Neural cell (in vitro differentiated cells): ENCODE measurements around the gene DLK2. TPM values are rescaled to one million over a fixed set of nuclear protein-coding genes. Genes with fewer than 3 reads are reported as not detected.
A peak's percentile ranks its signal among the peaks of the same experiment; 100 is the strongest.

Experiments used
- H2AFZ ChIP-seq: fragments of 200-600, 300-800 bp; sonication (generic), shearing (Covaris generic); 2 replicates; pipeline ENCODE4 v1.6.0; 2014; ENCODE audit warnings: low read depth, mild to moderate bottlenecking, antibody characterized with exemption, low read length, moderate library complexity
- H3F3A ChIP-seq: fragments of 200-600 bp; shearing (Covaris generic); 2 replicates; pipeline ENCODE4 v1.6.1; 2016; ENCODE audit warnings: mild to moderate bottlenecking, moderate library complexity, mixed read lengths, antibody characterized with exemption, low read length; ENCODE audit not compliant: insufficient read depth, poor library complexity, severe bottlenecking
- H3K27ac ChIP-seq: fragments of 200-600, 300-800 bp; sonication (generic), shearing (Covaris generic); 2 replicates; pipeline ENCODE4 v1.5.1; 2014; ENCODE audit warnings: mild to moderate bottlenecking, low read length, moderate library complexity
- H3K27me3 ChIP-seq: fragments of 300-800, 200-600 bp; sonication (generic), shearing (Covaris generic); 2 replicates; pipeline ENCODE4 v1.6.0; 2014; ENCODE audit warnings: mild to moderate bottlenecking, low read depth, low read length, moderate library complexity; ENCODE audit not compliant: insufficient read depth
- H3K36me3 ChIP-seq: fragments of 300-800, 200-600 bp; sonication (generic), shearing (Covaris generic); 2 replicates; pipeline ENCODE4 v1.5.1; 2014; ENCODE audit warnings: mild to moderate bottlenecking, antibody characterized with exemption, low read length, moderate library complexity; ENCODE audit not compliant: insufficient read depth
- H3K4me2 ChIP-seq: fragments of 300-800, 200-600 bp; sonication (generic), shearing (Covaris generic); 2 replicates; pipeline ENCODE4 v1.6.0; 2014; ENCODE audit warnings: mild to moderate bottlenecking, low read length
- H3K4me3 ChIP-seq: fragments of 300-800, 200-600 bp; sonication (generic), shearing (Covaris generic); 2 replicates; pipeline ENCODE4 v1.5.1; 2014; ENCODE audit warnings: mild to moderate bottlenecking, low read length, moderate library complexity
- H3K79me2 ChIP-seq: fragments of 200-600 bp; shearing (Covaris generic); replicated peaks from 2 replicates; pipeline ENCODE4 v1.6.0; 2014; ENCODE audit warnings: mild to moderate bottlenecking, low read length, moderate library complexity; ENCODE audit not compliant: insufficient read depth
- H3K9ac ChIP-seq: fragments of 300-800, 200-600 bp; sonication (generic), shearing (Covaris generic); 2 replicates; pipeline ENCODE4 v1.6.1; 2016; ENCODE audit warnings: mild to moderate bottlenecking, low read length, mixed read lengths
- H3K9me2 ChIP-seq: fragments of 200-600 bp; shearing (Covaris generic); 2 replicates; pipeline ENCODE4 v1.6.1; 2016; ENCODE audit warnings: mild to moderate bottlenecking, low read length, mixed read lengths; ENCODE audit not compliant: insufficient read depth
- H3K9me3 ChIP-seq: fragments of 200-600, 300-800 bp; sonication (generic), shearing (Covaris generic); 2 replicates; pipeline ENCODE4 v1.6.1; 2016; ENCODE audit warnings: mild to moderate bottlenecking, mixed run types, low read length, moderate library complexity, mixed read lengths
- H4K20me1 ChIP-seq: fragments of 200-600 bp; shearing (Covaris generic); 2 replicates; pipeline ENCODE4 v1.6.1; 2016; ENCODE audit warnings: mild to moderate bottlenecking, mixed run types; ENCODE audit not compliant: insufficient read depth
- EP300 ChIP-seq: fragments of 450-650 bp; conservative IDR thresholded peaks from 2 replicates; pipeline ENCODE4 v1.6.1; 2014; ENCODE audit warnings: antibody characterized with exemption, mild to moderate bottlenecking, moderate library complexity; ENCODE audit not compliant: poor library complexity, severe bottlenecking
- EZH2 ChIP-seq: fragments of 200-600, 300-800 bp; shearing (Covaris generic), sonication (generic); IDR thresholded peaks from 2 replicates; pipeline ENCODE4 v1.6.1; 2014; ENCODE audit warnings: antibody characterized with exemption, low read length, borderline replicate concordance, mild to moderate bottlenecking; ENCODE audit not compliant: insufficient read depth, poor library complexity, severe bottlenecking
- MXI1 ChIP-seq: fragments of 450-650 bp; conservative IDR thresholded peaks from 2 replicates; pipeline ENCODE4 v1.6.1; 2014; ENCODE audit warnings: antibody characterized with exemption, mild to moderate bottlenecking; ENCODE audit not compliant: poor library complexity, severe bottlenecking
- POLR2AphosphoS5 ChIP-seq: IDR thresholded peaks from 2 replicates; pipeline ENCODE4 v1.6.1; 2012
- RAD21 ChIP-seq: fragments of 450-650 bp; conservative IDR thresholded peaks from 2 replicates; pipeline ENCODE4 v1.6.1; 2014; ENCODE audit warnings: antibody characterized with exemption, mild to moderate bottlenecking, moderate library complexity
- SMC3 ChIP-seq: fragments of 450-650 bp; conservative IDR thresholded peaks from 2 replicates; pipeline ENCODE4 v1.6.1; 2014; ENCODE audit warnings: antibody characterized with exemption, mild to moderate bottlenecking, moderate library complexity; ENCODE audit not compliant: poor library complexity
- TAF1 ChIP-seq: IDR thresholded peaks from 2 replicates; pipeline ENCODE4 v1.6.1; 2012; ENCODE audit warnings: low read depth
- polyA plus RNA-seq: library from polyadenylated mRNA; depleted of rRNA; stranded (reverse); fragments of >200 nt; gene quantifications from 2 replicates; pipeline ENCODE4 v1.2.3, GENCODE V29; 2014
- TF ChIP-seq, protein P1 (sequence below): fragments of 450-650 bp; IDR thresholded peaks from 2 replicates; pipeline ENCODE4 v1.5.1; 2014; ENCODE audit warnings: antibody characterized with exemption, mild to moderate bottlenecking, moderate library complexity; ENCODE audit not compliant: poor library complexity, severe bottlenecking
- TF ChIP-seq, protein P2 (sequence below): IDR thresholded peaks from 2 replicates; pipeline ENCODE4 v1.6.1; 2012; ENCODE audit warnings: borderline replicate concordance

Gene DLK2
- polyA plus RNA-seq, 1 donor from 2014 or later, result 19.8 TPM

DNA sequence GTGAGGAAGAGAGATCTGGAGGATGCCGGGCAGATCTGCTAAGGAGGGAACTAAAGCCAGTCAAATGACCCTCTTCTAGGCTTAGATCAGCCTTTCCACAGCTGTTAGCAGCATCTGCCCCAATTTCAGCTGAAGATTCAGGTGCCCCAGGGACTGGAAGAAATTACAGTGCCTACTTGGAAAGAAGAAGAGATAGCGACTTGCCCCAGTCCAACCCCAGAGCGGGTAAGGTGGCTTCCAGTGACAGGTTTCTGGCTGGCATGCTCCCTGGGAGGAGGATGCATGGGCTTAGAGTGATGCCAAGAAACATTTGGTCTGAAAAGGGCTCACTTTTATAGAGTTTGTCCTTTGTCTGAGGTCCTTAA is 22.6 kb upstream of the DLK2 start:
- H3K27ac ChIP-seq, result peak overlapping the region; percentile 77
- no peaks in the 10 kb centered on the region for H3K36me3 ChIP-seq
- H3K9ac ChIP-seq, result peak overlapping the region; percentile 73
- peaks cover 30% of the 10 kb centered on the region for H3K79me2 ChIP-seq
- H2AFZ ChIP-seq, result peak overlapping the region; percentile 87
- H3K4me2 ChIP-seq, result peak overlapping the region; percentile 99
- H3F3A ChIP-seq, result no peaks in the 10 kb centered on the region
- no peaks in the 10 kb centered on the region for H3K9me3 ChIP-seq
- H3K9me2 ChIP-seq, result no peaks in the 10 kb centered on the region
- TF ChIP-seq, protein P1, sequence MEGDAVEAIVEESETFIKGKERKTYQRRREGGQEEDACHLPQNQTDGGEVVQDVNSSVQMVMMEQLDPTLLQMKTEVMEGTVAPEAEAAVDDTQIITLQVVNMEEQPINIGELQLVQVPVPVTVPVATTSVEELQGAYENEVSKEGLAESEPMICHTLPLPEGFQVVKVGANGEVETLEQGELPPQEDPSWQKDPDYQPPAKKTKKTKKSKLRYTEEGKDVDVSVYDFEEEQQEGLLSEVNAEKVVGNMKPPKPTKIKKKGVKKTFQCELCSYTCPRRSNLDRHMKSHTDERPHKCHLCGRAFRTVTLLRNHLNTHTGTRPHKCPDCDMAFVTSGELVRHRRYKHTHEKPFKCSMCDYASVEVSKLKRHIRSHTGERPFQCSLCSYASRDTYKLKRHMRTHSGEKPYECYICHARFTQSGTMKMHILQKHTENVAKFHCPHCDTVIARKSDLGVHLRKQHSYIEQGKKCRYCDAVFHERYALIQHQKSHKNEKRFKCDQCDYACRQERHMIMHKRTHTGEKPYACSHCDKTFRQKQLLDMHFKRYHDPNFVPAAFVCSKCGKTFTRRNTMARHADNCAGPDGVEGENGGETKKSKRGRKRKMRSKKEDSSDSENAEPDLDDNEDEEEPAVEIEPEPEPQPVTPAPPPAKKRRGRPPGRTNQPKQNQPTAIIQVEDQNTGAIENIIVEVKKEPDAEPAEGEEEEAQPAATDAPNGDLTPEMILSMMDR, result no peak
- TF ChIP-seq MXI1 (no peak), POLR2AphosphoS5 (no peak), RAD21 (no peak), TAF1 (no peak), SMC3 (no peak), EZH2 (no peak), EP300 (no peak)
- TF ChIP-seq, protein P2, sequence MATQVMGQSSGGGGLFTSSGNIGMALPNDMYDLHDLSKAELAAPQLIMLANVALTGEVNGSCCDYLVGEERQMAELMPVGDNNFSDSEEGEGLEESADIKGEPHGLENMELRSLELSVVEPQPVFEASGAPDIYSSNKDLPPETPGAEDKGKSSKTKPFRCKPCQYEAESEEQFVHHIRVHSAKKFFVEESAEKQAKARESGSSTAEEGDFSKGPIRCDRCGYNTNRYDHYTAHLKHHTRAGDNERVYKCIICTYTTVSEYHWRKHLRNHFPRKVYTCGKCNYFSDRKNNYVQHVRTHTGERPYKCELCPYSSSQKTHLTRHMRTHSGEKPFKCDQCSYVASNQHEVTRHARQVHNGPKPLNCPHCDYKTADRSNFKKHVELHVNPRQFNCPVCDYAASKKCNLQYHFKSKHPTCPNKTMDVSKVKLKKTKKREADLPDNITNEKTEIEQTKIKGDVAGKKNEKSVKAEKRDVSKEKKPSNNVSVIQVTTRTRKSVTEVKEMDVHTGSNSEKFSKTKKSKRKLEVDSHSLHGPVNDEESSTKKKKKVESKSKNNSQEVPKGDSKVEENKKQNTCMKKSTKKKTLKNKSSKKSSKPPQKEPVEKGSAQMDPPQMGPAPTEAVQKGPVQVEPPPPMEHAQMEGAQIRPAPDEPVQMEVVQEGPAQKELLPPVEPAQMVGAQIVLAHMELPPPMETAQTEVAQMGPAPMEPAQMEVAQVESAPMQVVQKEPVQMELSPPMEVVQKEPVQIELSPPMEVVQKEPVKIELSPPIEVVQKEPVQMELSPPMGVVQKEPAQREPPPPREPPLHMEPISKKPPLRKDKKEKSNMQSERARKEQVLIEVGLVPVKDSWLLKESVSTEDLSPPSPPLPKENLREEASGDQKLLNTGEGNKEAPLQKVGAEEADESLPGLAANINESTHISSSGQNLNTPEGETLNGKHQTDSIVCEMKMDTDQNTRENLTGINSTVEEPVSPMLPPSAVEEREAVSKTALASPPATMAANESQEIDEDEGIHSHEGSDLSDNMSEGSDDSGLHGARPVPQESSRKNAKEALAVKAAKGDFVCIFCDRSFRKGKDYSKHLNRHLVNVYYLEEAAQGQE, result no peak
- H4K20me1 ChIP-seq, result no peaks in the 10 kb centered on the region
- H3K4me3 ChIP-seq, result peak overlapping the region; percentile 82
- no peaks in the 10 kb centered on the region for H3K27me3 ChIP-seq

DNA sequence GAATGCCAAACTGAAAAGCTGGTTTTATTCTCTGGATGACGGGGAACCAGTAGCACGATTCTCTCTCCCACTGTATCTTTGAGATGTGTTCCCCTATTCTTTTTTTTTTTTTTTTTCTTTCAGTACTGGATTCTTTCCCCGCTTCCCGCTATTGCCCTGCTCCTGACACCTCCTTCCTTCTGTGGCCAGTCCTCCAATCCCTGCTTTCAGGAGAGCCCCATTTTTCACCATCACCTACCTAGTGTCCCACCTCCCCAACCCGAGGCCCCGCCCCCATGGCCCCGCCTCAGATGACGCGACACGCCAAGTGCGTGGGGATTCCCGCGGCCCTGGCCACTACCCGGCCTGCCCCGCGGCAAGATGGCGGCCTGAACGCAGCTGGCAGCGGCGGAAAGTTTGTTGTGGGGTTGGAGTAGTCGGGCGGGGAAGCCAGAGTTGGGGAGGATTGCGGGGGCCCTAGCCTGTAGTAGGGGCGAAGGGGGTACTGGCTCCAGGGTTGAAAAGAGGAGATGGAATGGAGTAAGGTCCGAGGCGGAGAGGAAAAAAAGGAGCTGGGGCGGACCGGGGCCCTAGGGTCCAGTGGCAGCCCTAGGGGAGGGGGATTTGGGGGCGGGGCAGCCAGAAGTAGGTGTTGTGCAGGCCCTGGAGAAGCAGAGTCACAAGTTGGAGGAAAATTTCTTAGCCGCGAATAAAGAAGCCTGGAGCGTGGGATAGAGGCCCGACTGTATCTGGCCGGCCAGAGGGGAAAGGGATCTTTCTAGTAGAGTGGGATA is 22.1 kb upstream of the DLK2 start, which contains the start of gene TJAP1:
Gene TJAP1, plus strand, starts transcription at position 336 of the 773 bp plus-strand sequence. CDS start 21,432 bp downstream, outside the sequence.
- no peaks in the 10 kb centered on the region for H3F3A ChIP-seq

More for the DNA sequence above, 22.1 kb upstream of the DLK2 start, which contains the start of gene TJAP1:
- Histone ChIP-seq H2AFZ (peak within 1 kb of the TSS; percentile 87), H3K4me2 (peak within 1 kb of the TSS; percentile 99), H3K9ac (peak within 1 kb of the TSS; percentile 73), H4K20me1 (no peaks in the 10 kb centered on the region), H3K27me3 (no peaks in the 10 kb centered on the region), H3K36me3 (no peaks in the 10 kb centered on the region), H3K27ac (peak within 1 kb of the TSS; percentile 77), H3K9me3 (no peaks in the 10 kb centered on the region), H3K4me3 (peak within 1 kb of the TSS; percentile 82), H3K79me2 (peaks cover 30% of the 10 kb centered on the region), H3K9me2 (no peaks in the 10 kb centered on the region)
- TF ChIP-seq POLR2AphosphoS5 (peak; percentile 89), TAF1 (peak; percentile 57), MXI1 (peak; percentile 64)
- TF ChIP-seq, protein P2, result peak; percentile 75
- TF ChIP-seq, protein P1, result no peak
